Activated T-helper 1 cell treated with anti-CD3 and anti-CD28 coated beads, Interleukin-2, amount 50 U/mL, for 16 hours (primary cell): ENCODE data around the gene ZNF350.
"Not testable (repeated sequence)": the region's sequence is repeated elsewhere in the genome, so short reads cannot be mapped to it uniquely, and the experiment has no call there.

Source experiments
- DNase-seq, 2 donors: peaks; one replicate each; pipeline ENCODE4 v3.0.0-alpha.2; 2020; ENCODE audit warnings: low read depth in 1 of 2, low spot score in 1 of 2

The ZNF350 gene

GRCh38 chr19:51986309-51987291 is at the start of gene ZNF350:
Gene ZNF350, minus strand, starts transcription at chr19:51986840. Its CDS starts 12,480 bp downstream, at chr19:51974360.
- peak; percentile 69 to 76 for DNase-seq

GRCh38 chr19:52034051-52034728 is 47.5 kb upstream of the ZNF350 start:
- no peak for DNase-seq

- DNase-seq: no peak
Observed at GRCh38 chr19:52028780-52029123, 42.1 kb upstream of the ZNF350 start.

- DNase-seq: peak; percentile 66 to 69
Observed at GRCh38 chr19:52028027-52028779, 41.6 kb upstream of the ZNF350 start, which contains the start of gene ZNF614. Gene ZNF614, minus strand, starts transcription at chr19:52028379. Its CDS starts 2,634 bp downstream, at chr19:52025745.

- not testable (repeated sequence) for DNase-seq
Observed at GRCh38 chr19:52026255-52026990, 39.8 kb upstream of the ZNF350 start.

- DNase-seq: not testable (repeated sequence)
Observed at GRCh38 chr19:52024478-52024877, 37.8 kb upstream of the ZNF350 start.

GRCh38 chr19:52022193-52022592 is 35.6 kb upstream of the ZNF350 start:
- no peak for DNase-seq

GRCh38 chr19:52020506-52020905 is 33.9 kb upstream of the ZNF350 start:
- no peak for DNase-seq

GRCh38 chr19:52010674-52011073 is 24.0 kb upstream of the ZNF350 start:
- no peak for DNase-seq

GRCh38 chr19:52007806-52008557 is 21.3 kb upstream of the ZNF350 start, which contains the start of gene ZNF615:
Gene ZNF615, minus strand, starts transcription at chr19:52008211. Its CDS starts 4,500 bp downstream, at chr19:52003711.
- peak; percentile 71 to 77 for DNase-seq

GRCh38 chr19:52007451-52007805 is 20.8 kb upstream of the ZNF350 start:
- no peak for DNase-seq

- DNase-seq: no peak
Observed at GRCh38 chr19:51994048-51994644, 7.5 kb upstream of the ZNF350 start.

GRCh38 chr19:51993422-51993821 is 6.8 kb upstream of the ZNF350 start:
- no peak for DNase-seq

GRCh38 chr19:51983361-51983760 is 3.3 kb downstream of the ZNF350 start:
- no peak for DNase-seq

GRCh38 chr19:51980926-51981325 is 5.7 kb downstream of the ZNF350 start:
- DNase-seq: not testable (repeated sequence)

- no peak for DNase-seq
Observed at GRCh38 chr19:51980116-51980736, 6.4 kb downstream of the ZNF350 start.

GRCh38 chr19:51978882-51979281 is 7.8 kb downstream of the ZNF350 start:
- no peak for DNase-seq

- no peak for DNase-seq
Observed at GRCh38 chr19:51977346-51977745, 9.3 kb downstream of the ZNF350 start.

- no peak for DNase-seq
Observed at GRCh38 chr19:51976852-51977251, 9.8 kb downstream of the ZNF350 start.
